HG03469 (cell line): Measurements from ENCODE around the gene EDAR.

Experiments
- ATAC-seq: cut with Tn5 transposase; IDR thresholded peaks from one replicate; pipeline ENCODE4 v1.9.1; 2021; ENCODE audit warnings: mild to moderate bottlenecking, moderate library complexity, moderate number of reproducible peaks; ENCODE audit not compliant: unreplicated experiment

Gene EDAR

GRCh38 chr2:108969856-108970255, 19.2 kb downstream of the EDAR start:
- no peak for ATAC-seq

- no peak for ATAC-seq
These were observed 20.4 kb downstream of the EDAR start for GRCh38 chr2:108968619-108969018.

GRCh38 chr2:108967757-108968156, 21.3 kb downstream of the EDAR start:
- no peak for ATAC-seq

GRCh38 chr2:108965540-108966289, 23.3 kb downstream of the EDAR start:
- no peak for ATAC-seq

- ATAC-seq, result no peak
These were observed 26.0 kb downstream of the EDAR start for GRCh38 chr2:108963057-108963456.

GRCh38 chr2:108961796-108962195, 27.2 kb downstream of the EDAR start:
- ATAC-seq, result no peak

GRCh38 chr2:108960006-108960405, 29.0 kb downstream of the EDAR start:
- no peak for ATAC-seq

- no peak for ATAC-seq
These were observed 29.6 kb downstream of the EDAR start for GRCh38 chr2:108959401-108959800.

GRCh38 chr2:108958632-108959341, 30.2 kb downstream of the EDAR start:
- ATAC-seq, result no peak

- ATAC-seq, result no peak
These were observed 31.0 kb downstream of the EDAR start for GRCh38 chr2:108958002-108958401.

GRCh38 chr2:108956375-108956774, 32.6 kb downstream of the EDAR start:
- ATAC-seq, result no peak

- no peak for ATAC-seq
These were observed 38.5 kb downstream of the EDAR start for GRCh38 chr2:108950369-108951135.

- no peak for ATAC-seq
These were observed 39.4 kb downstream of the EDAR start for GRCh38 chr2:108949316-108950239.

GRCh38 chr2:108947271-108947907, 41.6 kb downstream of the EDAR start:
- no peak for ATAC-seq

GRCh38 chr2:108946442-108946841, 42.6 kb downstream of the EDAR start:
- no peak for ATAC-seq

GRCh38 chr2:108945969-108946368, 43.1 kb downstream of the EDAR start:
- no peak for ATAC-seq

GRCh38 chr2:108944601-108945331, 44.3 kb downstream of the EDAR start:
- ATAC-seq, result no peak

- ATAC-seq, result no peak
These were observed 45.3 kb downstream of the EDAR start for GRCh38 chr2:108943751-108944150.

- ATAC-seq, result no peak
These were observed 46.1 kb downstream of the EDAR start for GRCh38 chr2:108942888-108943287.
